Endometrial microvascular endothelial cells (primary cell): ENCODE results near the gene RHO. TPM values are rescaled to one million over a fixed set of nuclear protein-coding genes. Genes with fewer than 3 reads are reported as not detected.

Experiments
- in situ Hi-C: cut with HindIII; loops from 2 replicates; pipeline ENCODE4 v1.10.0; 2017; ENCODE audit warnings: low sequenced_read_pairs, low pct_unique_long_range_greater_than_20kb; ENCODE audit errors: inconsistent ontology term
- total RNA-seq: library from RNA; depleted of rRNA; stranded (reverse); fragments of >200 nt; gene quantifications from one replicate; pipeline ENCODE4 v1.2.3, GENCODE V29; 2015; ENCODE audit errors: inconsistent ontology term

RHO gene
- total RNA-seq, 1 donor from 2014 or later = not detected

DNA sequence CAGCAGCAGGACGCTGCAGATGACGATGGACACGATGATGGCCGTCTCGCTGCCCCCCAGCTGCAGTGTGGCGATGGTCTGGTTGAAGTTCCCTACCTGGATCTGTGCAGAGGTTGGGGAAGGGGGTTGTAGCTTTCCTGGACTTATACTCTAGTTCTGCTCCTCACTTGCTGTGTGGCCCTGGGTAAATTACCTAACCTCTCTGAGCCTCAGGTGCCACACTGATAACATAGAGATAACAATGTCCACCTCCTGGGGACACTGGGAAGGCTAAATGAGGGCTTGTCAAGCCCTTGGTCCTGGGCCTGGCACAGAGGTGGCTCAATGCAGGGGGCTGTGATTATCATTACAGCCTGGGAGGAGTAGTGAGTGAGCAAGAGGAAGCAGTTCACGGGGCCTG is 41.4 kb downstream of the RHO start:
- in situ Hi-C loops = no loop called here

GRCh38 chr3:129571605-129572547 is 43.4 kb downstream of the RHO start:
- in situ Hi-C loops = no loop called here

DNA sequence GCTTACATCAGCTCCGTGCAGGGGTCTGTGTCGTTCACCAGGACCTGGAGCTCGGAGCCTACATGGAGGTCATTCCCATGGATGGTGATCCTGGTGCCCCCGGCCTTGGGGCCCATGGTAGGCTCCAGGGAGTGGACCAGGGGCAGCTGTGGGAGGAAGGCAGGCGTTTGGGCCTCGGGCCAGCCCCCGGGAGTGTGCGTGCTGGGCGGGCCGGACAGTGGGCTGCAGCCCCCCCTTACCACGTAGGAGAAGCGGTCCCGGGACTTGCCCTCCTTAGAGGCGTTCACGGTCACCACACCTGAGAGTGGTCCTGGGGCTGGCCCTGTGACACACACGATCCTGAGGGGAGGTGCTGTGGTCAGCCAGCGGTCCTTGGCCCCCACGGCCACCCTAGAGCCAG is 44.2 kb downstream of the RHO start:
- in situ Hi-C loops = no loop called here

DNA sequence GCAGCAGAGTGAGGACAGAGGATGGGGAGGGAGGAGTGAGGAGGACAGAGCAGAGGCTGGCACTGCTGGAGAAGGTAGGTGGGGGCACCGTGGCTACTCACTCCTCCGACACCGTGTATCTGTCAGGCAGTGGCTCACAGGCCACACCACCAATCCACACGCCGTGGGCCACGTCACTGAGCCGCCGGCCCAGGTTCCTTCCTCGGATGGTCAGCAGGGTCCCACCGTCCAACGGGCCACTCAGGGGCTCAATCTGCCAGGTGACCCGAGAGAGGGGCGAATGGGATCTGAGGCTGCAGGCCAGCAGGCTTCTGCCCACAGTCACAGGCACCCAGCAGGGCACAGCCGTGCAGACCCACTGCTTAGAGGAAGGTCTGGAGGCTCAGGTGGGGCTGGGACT is 45.1 kb downstream of the RHO start:
- in situ Hi-C loops = no loop called here

- in situ Hi-C loops = no loop called here
These were observed 45.8 kb downstream of the RHO start for GRCh38 chr3:129574206-129574605.

GRCh38 chr3:129575233-129575996 is 47.0 kb downstream of the RHO start:
- in situ Hi-C loops = no loop called here

- in situ Hi-C loops = no loop called here
These were observed 47.6 kb downstream of the RHO start for GRCh38 chr3:129575997-129576384.

DNA sequence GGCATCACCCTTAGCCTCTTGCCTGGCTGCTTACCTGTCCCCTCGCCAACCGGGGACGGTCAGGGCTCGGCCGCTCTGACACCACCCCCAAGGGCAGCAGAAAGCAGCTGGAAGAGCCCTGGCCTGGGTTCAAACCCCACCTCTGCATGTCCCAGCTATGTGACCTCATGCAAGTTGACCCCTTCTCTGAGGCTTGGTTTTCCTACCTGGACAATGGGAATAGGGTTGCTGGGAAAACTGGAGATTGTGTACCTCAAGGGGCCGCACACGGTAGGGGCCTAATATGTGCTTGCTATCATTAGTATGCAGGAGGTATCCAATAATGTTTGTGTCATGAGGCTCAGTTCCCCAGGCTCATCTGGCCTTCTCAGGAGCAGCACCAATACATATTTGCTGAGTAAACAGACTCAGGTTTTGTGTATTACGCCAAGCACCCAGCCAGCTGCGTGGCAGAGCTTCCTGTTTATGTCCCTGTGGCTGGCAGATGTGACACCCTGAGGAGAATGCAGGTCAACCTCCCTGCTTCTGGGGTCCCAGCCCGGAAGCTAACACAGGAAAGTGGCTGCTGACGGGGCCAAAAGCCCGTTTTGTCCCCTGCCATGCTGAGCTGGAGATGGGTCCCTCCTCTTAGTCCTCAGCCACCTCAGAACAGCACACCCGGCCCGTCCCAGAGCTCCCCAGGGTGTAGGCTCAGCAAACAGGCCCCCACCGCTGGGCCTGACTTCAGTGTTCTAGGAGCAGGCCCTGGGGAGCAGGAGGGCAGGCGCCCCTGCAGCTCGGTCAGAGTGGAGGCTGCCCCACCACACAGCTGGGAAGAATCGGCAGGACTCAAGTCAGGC is 48.3 kb downstream of the RHO start:
- in situ Hi-C loops = no loop called here

DNA sequence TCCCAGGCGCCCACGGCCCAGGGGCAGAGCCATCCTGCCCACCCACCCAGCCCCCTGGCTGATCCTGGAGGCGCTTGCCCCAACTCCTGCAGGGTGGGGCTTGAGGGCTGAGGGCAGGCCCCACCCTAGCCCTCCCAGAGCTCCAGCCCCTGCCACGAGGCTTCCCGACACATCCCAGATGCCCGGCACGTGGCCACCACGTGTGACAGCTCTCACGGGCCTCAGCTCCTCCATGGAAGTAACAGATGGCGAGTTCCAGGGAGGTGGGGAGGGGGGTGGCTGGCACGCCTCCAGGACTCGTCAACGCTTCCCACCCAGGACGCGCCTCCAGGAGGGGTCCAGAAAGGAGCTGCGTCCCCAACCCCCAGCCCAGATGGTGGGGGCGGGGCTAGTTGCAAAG is 48.9 kb downstream of the RHO start:
- in situ Hi-C loops = no loop called here

DNA sequence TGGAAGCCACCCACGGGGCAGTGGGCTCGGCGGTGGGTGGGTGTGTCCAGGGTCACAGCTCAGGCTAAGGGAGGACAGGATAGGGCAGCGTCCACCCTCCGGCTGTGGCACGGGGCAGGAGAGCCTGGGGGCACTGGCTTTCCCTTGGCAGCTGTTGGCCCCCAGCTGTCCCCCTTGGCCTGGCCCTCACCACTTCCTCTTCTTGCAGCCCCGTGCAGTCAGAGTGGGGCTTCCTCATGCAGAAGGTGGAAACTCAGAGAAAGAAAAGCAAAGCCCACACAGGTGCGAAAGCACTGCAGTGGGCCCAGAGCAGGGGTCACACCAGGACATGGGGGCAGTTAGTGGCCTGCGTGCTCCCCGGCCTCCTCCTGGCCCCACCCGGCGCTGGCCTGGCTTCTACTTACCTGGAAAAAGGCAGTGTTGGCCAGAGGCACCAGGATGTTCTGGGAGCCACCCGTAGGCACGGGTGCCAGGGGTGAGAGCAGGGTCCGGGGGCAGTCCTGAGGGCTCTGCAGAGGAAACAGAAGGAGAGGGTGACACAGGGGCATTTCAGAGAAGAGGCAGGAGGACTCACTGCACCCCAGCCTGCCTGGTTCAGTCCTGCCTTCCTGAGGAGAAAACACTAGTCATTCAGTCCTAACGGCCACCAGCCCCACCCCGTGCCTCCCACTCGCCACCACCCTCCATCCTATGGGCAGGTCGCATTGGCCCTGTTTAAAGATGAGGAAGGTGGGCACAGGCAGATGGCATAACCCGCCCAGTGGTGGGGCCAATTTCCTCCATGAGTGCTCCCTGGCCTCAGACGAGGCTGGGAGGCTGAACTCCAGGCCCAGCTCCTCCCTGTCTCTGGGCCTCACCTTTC is 49.7 kb downstream of the RHO start:
- in situ Hi-C loops = no loop called here

DNA sequence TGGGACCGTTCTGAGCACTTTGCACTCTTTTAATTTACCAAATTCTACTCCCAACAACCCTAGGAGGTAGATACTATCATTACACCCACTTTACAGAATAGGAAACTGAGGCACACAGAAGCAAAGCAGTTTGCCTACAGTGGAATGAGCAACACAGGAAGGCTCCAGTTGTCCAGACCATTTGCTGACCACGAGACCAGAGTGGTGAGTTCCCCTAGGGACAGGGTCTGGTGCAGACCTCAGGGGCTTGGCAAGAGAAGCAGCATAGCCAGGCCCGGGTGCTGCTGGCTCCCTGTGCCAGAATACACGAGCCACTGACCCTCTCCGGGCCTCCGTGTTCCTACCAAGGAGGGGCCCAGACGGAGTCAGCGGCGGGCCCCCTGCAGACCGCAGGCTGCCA is 51.6 kb downstream of the RHO start:
- in situ Hi-C loops = no loop called here

DNA sequence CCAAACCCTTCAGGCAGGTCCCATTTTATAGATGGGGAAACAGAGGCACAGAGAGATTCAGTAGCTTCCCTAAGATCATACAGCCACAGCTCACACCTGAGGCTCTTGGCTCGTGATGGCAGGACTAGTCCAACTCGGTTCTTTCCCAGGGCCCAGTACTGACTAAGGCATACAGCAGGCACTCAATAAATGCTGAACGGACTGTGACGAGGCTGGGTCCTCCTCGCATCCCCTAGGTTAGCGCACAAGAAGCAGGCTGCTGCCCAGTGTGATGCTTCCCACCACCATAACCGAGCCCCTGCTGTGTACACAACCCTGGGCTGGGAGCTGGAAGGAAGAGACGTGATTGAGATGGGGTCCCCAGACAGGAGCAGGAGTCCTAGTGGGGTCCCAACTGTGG is 53.2 kb downstream of the RHO start:
- in situ Hi-C loops = no loop called here

DNA sequence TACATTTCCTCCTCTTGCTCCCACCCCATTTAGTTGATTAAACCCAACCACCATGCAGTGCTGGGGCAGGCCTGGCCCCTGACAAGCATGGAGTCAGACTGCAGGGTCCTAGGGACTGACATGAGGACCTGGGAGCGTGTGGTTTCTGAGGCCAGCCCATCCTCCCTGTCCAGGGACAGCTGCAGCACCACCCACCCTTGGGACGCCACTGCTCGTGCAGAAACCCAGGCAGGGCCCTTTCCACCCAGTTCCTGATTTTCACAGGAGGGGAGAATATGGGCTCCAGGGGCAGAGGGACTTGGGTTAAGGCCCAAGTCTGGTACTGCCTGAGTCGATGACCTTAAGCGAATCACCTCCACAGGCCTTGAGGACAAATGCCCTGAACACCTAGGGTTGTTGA is 54.4 kb downstream of the RHO start:
- in situ Hi-C loops = no loop called here

- in situ Hi-C loops = no loop called here
These were observed 54.9 kb downstream of the RHO start for GRCh38 chr3:129583289-129583688.

DNA sequence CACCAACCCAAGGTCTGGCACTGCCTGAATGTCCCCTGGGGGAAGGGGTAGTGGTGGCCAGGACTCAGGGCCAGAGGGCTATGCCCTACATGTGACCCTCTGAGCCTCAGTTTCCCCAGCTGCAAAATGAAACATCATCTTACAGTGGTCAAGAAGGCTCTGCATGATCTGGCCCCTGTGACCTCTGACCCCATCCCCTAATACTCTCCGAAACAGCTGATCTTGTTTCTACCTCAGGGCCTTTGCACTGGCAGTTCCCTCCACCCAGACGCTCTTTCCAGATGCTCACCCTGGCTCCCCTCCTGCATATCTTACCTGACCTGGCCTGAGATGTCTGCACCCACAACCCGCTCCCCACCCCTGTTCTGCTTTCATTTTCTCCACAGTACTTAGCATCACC is 56.2 kb downstream of the RHO start:
- in situ Hi-C loops = no loop called here
